Central memory CD8-positive, alpha-beta T cell (primary cell): Measurements from ENCODE around the gene PSMB7.
A peak's percentile ranks its signal among the peaks of the same experiment; 100 is the strongest.

Source experiments
- ATAC-seq: fragments of 150-1000 bp; cut with Tn5 transposase; replicated peaks from 2 replicates; pipeline ENCODE4 v1.10.0; 2022; ENCODE audit warnings: mild to moderate bottlenecking, moderate FRiP score, moderate number of reproducible peaks; ENCODE audit not compliant: poor library complexity, severe bottlenecking; ENCODE audit errors: extremely low read depth
- DNase-seq, 2 donors: peaks; one replicate each; pipeline ENCODE4 v3.0.0; 2021; ENCODE audit warnings: low spot score in 2 of 2
- H3K27ac Mint-ChIP-seq: one replicate; pipeline ENCODE4 v1.8.0; 2022; ENCODE audit warnings: low read depth, mild to moderate bottlenecking, moderate library complexity, mixed read lengths
- H3K27me3 Mint-ChIP-seq: one replicate; pipeline ENCODE4 v1.8.0; 2022; ENCODE audit warnings: mixed read lengths
- H3K36me3 Mint-ChIP-seq: one replicate; pipeline ENCODE4 v1.8.0; 2022; ENCODE audit warnings: mild to moderate bottlenecking, moderate library complexity, mixed read lengths; ENCODE audit not compliant: insufficient read depth
- H3K4me1 Mint-ChIP-seq: one replicate; pipeline ENCODE4 v1.8.0; 2022; ENCODE audit warnings: mixed read lengths
- H3K4me3 Mint-ChIP-seq: one replicate; pipeline ENCODE4 v1.8.0; 2022; ENCODE audit warnings: mild to moderate bottlenecking, moderate library complexity, mixed read lengths
- H3K9me3 Mint-ChIP-seq: one replicate; pipeline ENCODE4 v1.8.0; 2022; ENCODE audit warnings: mixed read lengths

Gene PSMB7

DNA sequence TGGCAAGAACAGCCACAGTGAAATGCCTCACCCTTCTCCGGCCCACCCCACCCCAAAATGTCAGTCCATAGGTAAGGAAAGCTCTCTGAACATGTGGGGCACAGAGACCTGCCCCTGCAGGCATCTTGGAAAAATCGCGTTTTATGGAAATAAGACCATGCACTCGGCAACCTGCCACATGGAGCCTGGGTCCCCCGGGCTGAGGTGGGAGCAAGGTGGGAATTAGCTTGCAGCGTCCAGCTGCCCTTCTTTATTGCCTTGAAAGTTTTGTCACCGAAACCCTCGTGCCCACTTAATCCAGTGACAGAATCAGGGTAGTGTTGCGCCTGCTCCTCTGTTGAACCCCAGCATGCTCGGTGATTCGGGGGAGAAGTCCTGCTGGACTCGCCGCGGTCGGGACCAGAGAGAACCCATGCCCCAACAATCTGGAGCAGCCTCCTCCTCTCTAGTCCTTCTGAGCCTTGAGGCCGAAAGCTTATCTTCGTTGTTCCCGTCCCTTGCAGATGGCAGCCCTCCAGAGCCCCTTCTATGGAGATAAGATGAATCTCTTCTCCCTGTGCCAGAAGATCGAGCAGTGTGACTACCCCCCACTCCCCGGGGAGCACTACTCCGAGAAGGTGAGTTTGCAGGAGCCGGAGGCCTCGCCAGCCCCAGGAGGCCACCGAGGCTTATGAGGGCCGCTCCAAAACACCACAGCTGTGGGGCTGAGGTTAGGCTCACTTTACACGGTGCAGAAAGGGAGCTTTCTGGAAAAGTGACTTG, 67.9 kb downstream of the PSMB7 start:
- H3K27ac Mint-ChIP-seq, result no peak overlapping the region
- DNase-seq (no peak), ATAC-seq (no peak)
- no peaks in the 10 kb centered on the region for H3K27me3 Mint-ChIP-seq
- peaks cover 28% of the 10 kb centered on the region for H3K36me3 Mint-ChIP-seq
- no peak overlapping the region for H3K4me3 Mint-ChIP-seq
- H3K4me1 Mint-ChIP-seq, result no peaks in the 10 kb centered on the region
- no peaks in the 10 kb centered on the region for H3K9me3 Mint-ChIP-seq

DNA sequence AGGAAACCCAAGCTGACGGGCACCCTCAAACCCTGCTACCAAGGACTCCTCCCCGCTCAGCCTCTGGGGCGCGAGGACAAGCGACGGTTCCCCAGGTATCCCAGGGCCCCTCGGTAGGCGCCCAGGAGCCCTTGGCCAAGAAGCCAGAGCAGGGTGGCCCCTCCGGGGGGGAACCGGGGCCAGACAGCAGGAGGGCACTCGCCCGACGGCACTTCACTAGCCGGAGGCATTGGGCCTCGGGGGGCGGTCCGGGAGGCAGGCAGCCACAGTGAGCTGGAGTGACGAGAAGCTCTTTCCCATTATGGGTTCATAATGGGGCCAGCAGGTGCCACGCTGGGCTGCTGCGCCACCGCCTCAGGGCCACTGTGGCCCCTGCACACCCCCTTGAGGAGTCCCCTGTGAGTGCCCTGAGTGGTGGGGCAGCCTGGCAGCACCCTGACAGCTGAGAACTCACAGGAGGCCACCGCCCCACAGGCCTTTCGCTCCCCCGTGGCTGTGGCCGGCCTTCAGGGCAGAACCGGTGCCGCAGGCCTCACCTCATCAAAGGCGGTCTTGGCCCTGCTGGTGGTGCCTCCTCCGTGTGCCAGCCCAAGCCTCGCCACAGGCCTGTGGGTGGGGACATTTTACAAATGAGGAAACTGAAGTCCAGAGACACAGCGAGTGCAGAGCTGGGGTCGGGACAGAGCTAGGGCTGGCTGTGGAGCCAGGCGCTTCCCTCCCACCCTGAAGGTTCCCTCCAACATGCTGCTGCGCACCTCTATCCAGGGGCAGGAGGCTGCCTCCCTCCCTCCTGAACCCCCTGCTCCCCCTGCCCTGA, 68.7 kb downstream of the PSMB7 start:
- Mint-ChIP-seq H3K9me3 (no peaks in the 10 kb centered on the region), H3K36me3 (peaks cover 20% of the 10 kb centered on the region), H3K4me1 (no peaks in the 10 kb centered on the region), H3K27me3 (no peaks in the 10 kb centered on the region), H3K27ac (no peak overlapping the region), H3K4me3 (no peak overlapping the region)
- DNase-seq (no peak), ATAC-seq (no peak)

DNA sequence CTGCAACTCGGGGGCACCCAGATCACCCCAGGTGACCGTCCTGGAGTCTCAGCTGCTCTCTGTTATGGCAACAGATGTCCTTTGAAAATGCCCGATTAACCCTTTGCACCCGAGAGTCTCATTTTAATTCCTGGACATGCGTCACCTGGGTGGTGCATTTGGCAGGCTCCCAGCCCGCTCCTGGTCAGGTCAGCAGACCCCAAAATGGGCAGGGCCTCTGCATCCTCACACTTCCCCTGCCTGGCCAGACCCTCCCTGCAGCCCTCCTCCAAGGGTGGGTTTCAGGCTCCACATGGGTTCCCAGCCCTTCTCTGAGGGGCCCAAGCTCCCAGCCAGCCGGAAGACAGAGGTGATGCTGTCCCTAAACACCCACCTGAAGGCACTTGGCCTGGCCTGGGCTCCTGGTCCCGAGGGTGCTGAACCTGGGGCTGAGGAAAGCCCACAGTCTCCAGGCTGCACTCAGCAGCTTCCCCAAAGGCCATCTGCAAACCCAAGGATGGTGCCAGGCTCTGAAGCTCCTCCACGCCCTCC, 69.4 kb downstream of the PSMB7 start:
- no peak for DNase-seq
- Mint-ChIP-seq H3K27ac (no peak overlapping the region), H3K4me1 (no peaks in the 10 kb centered on the region), H3K27me3 (no peaks in the 10 kb centered on the region), H3K36me3 (peaks cover 15% of the 10 kb centered on the region), H3K4me3 (no peak overlapping the region), H3K9me3 (no peaks in the 10 kb centered on the region)
- ATAC-seq, result no peak

DNA sequence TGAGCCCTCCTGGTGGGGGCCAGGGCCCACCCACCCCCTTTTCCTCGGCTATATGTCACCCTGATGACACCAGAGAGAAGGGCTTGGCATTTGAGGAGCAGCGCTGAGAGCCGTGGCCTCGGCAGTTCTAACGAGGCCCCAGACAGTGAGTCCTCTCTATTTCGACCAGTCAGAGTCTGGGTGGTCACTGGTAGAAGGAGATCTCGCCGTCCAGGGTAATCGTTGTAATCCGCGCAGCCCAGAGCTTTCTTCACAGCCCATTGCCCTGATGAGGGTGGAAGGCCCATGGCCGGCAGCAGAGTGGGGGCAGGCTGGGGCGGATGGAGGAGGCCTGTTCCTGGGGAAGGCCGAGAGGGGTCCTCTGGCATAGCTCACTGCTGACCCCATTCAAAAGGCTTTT, 70.2 kb downstream of the PSMB7 start:
- Mint-ChIP-seq H3K9me3 (no peaks in the 10 kb centered on the region), H3K4me1 (no peaks in the 10 kb centered on the region), H3K4me3 (no peak overlapping the region), H3K27ac (no peak overlapping the region), H3K36me3 (peaks cover 8% of the 10 kb centered on the region), H3K27me3 (no peaks in the 10 kb centered on the region)
- ATAC-seq, result no peak
- no peak for DNase-seq

DNA sequence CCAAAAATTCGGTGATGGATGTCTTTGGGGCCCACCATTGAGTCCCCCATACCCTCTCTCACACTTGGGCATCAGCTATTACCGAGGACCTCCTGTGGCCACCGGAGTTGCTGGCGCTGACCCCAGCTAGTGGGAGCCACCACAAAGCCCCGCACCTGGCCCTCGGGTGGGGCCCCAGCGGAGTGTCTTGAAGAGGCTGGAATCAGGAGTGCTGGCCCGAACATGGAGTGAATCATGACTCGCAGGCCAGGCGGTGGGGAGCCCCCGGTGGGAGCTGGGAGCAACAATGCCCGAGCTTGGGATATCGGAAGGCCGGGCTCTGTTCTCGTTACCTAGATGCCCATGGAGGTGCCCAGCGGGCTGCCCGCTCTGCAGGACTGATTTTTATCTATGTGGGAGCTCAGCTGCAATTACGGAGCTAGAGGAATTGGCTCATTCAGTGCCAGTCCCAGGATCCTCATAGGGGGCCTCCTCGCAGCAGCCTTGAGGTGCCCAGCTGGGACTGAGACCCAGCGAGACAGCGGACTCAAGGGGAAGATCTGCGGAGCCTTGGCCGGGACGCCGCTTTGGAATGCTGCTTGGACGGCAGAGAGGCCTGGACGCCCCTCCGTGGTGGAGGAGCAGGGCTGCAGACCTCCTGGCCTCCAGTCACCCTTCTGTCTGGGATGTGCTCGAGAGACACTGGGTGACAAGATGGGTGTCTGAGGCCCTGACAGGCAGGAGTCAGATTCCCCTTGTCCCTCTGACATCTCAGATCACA, 70.8 kb downstream of the PSMB7 start:
- ATAC-seq (no peak), DNase-seq (no peak)
- Mint-ChIP-seq H3K36me3 (peaks cover 7% of the 10 kb centered on the region), H3K4me3 (no peak overlapping the region), H3K27me3 (no peaks in the 10 kb centered on the region), H3K9me3 (no peaks in the 10 kb centered on the region), H3K4me1 (no peaks in the 10 kb centered on the region), H3K27ac (no peak overlapping the region)

DNA sequence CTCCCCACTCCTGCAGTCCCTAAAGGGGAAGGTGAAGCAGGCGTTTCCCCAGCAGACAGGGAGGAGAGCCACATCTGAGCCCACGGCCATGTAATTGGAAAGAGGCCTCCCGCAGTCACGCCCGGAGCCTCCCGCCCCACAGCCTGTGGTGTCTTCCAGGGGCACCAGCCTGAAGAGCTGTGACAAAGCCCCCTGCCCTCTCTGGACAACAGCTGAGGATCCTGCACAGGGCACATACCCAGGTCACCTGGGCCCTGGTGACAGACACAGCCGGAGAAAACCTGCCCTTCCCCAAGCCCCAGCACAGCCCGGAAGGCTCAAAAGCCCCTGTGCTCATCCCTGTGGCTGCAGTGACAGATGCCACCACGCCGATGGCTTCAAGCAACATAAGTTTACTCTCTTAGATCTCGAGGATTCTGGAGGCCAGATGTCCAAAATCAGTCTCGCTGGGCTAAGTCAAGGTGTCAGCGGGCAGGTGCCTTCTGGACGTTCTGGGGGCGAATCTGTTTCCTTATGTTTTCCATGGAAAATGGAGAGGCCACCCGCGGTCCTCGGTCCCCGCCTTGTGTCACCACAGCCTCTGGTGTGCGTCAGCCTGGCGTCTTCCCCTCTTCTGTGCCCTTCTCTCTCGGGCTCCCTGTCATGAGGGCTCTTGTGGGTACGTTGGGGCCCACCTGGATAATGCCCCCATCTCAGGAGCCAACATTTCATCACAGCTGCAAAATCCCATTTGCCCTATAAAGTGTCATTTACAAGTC, 71.5 kb downstream of the PSMB7 start:
- no peaks in the 10 kb centered on the region for H3K9me3 Mint-ChIP-seq
- no peak for DNase-seq
- H3K4me3 Mint-ChIP-seq, result no peak overlapping the region
- H3K27me3 Mint-ChIP-seq, result no peaks in the 10 kb centered on the region
- peaks cover 8% of the 10 kb centered on the region for H3K36me3 Mint-ChIP-seq
- H3K27ac Mint-ChIP-seq, result no peak overlapping the region
- no peaks in the 10 kb centered on the region for H3K4me1 Mint-ChIP-seq
- ATAC-seq, result no peak

DNA sequence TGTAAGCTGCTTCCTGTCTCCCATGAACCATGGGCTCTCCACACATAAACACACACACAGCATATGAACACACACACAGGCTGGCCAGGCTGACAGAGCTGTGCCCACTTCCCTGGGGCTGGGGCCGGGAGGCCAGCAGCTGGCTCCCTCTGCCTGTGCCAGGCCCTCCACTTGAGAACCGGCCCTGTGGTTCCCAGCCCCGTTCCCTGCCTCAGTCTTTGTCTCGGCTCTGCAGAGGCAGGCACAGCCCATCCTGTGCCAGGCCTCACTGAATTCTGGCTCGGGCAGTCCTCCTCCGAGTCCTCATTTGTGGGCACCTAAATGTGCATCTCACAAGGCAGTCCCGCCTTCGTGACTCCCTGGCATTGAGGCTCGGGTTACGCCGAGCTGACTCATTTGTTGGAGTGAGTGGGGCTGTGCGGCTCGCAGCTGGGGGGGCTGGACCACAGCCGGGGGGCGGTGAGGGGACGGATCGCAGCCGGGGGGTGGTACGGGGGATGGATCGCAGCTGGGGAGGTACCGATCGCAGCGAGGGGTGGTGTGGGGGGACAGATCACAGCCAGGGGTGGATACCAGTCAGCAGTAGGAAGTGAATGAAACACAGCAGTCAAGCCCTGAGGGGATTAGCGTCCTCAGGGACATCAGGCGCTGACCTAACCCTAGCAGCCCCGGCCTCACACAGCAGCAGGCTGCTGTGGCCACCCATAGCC, 72.3 kb downstream of the PSMB7 start:
- Mint-ChIP-seq H3K27ac (no peak overlapping the region), H3K36me3 (peaks cover 5% of the 10 kb centered on the region), H3K27me3 (no peaks in the 10 kb centered on the region), H3K4me1 (no peaks in the 10 kb centered on the region), H3K4me3 (no peak overlapping the region), H3K9me3 (no peaks in the 10 kb centered on the region)
- ATAC-seq (no peak), DNase-seq (no peak)

DNA sequence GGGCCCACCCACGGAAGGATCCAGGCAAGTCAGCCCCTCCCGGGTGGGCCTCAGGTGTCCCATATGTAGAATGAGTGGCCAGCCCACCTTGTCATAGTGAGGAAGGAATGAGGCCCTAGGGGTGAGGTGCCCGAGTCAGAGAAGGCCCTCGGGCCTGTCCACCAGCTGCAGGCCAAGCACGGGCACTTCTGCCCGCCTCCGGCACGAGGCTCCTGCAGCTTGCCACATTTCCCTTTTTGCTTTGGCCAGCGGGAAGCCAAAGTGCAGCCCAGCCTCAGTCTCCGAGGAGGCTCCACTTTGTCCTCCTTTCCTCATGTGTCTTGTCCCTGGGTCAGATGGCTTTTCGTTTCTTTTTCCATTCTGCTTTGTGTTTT, 72.9 kb downstream of the PSMB7 start:
- ATAC-seq (no peak), DNase-seq (no peak)
- Mint-ChIP-seq H3K4me3 (no peak overlapping the region), H3K9me3 (no peaks in the 10 kb centered on the region), H3K36me3 (peaks cover 5% of the 10 kb centered on the region), H3K27me3 (no peaks in the 10 kb centered on the region), H3K27ac (no peak overlapping the region), H3K4me1 (no peaks in the 10 kb centered on the region)

DNA sequence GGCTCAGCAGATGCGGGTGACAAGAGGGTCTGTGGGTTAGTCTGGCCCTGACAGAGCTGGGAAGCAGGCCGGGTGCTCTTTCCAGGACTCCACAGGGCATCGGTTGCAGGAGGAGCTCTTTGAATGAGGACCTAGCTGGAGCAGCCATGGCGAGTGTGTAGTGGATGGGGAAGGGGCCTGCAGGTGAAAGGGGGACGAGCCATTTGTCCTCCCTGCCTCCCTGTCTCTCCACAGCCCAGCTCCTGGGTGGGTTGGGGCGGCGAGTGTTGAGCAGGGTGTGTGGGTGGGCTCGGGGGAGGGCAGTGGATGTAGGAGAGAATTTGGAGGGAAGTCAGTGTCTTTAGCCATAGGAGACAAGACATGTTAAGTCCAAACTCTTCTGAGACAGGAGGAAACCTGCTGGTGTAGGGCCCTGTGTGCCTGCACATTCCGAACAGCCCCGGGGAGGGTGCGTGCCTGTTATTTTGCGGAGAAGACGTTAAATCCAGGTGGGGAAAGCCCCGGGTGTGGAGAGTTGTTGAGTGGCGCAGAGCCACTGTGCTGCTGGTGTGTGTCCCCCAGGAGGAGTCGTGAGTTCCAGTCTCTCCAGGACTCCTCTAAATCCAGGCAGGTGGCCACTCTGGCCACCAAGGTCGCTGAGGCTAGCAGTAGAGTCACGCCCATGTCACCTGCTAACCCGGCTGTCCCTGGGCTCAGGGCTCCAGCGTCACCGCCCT, 73.6 kb downstream of the PSMB7 start:
- Mint-ChIP-seq H3K27me3 (no peaks in the 10 kb centered on the region), H3K36me3 (peaks cover 9% of the 10 kb centered on the region), H3K4me3 (no peak overlapping the region), H3K9me3 (no peaks in the 10 kb centered on the region), H3K4me1 (no peaks in the 10 kb centered on the region), H3K27ac (peak overlapping the region; percentile 44)
- DNase-seq (no peak), ATAC-seq (no peak)

DNA sequence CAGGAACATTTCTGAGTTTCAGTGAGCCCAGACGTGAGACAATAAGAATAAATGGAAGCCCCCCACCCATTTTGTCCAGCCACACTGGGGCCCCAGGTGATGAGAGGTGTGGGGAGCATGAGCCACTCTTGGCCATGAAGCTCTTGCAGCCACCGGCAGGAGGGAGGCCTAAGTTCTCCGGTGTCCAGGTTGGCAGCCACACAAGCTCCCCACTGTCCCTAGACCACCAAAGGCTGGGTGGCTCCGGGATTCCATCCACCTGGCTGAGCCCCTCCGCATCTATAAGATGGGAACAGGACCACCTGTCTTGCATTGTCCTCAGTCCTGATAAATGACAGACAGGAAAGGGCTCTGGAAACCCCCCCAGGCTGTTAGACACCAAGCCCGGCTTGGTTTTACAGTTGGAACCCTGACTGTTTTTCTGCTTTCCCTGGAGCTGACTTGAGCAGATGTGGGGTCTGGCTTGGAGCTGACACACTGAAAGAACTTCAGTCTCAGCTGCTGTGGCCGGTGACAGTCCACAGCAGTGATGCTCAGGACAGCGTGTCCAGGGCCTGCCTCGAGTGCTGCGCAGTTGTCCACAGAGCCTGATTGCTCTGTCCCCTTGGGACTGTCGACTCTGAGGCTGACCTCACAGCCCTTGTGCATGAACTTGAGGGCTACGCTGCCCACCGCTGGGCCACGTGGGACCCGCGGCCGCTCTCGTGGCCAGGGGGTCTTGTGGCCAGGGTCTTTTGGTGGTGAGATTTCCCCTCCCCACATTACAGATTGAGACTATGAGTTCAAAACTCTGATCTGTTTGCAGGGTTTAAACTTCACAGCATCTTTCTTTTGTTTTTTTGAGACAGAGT, 74.8 kb downstream of the PSMB7 start:
- no peak for ATAC-seq
- no peak for DNase-seq
- Mint-ChIP-seq H3K27me3 (no peaks in the 10 kb centered on the region), H3K4me3 (no peak overlapping the region), H3K36me3 (peaks cover 12% of the 10 kb centered on the region), H3K4me1 (no peaks in the 10 kb centered on the region), H3K9me3 (no peaks in the 10 kb centered on the region), H3K27ac (no peak overlapping the region)
